Measurements from ENCODE around the gene FBXO21.
"Not testable (repeated sequence)": the region's sequence is repeated elsewhere in the genome, so short reads cannot be mapped to it uniquely, and the experiment has no call there.

Gene FBXO21

GRCh38 chr12:117199956-117200744 is 9.9 kb upstream of the FBXO21 start:
- not testable (repeated sequence) for DNase-seq

GRCh38 chr12:117196334-117196733 is 6.1 kb upstream of the FBXO21 start:
- not testable (repeated sequence) for DNase-seq

- DNase-seq: not testable (repeated sequence)
These were observed 4.8 kb upstream of the FBXO21 start for GRCh38 chr12:117195027-117195426.

- no peak for DNase-seq
These were observed 3.6 kb upstream of the FBXO21 start for GRCh38 chr12:117193903-117194302.

- not testable (repeated sequence) for DNase-seq
These were observed 2.3 kb upstream of the FBXO21 start for GRCh38 chr12:117192581-117192980.

- no peak for DNase-seq
These were observed 1.8 kb upstream of the FBXO21 start for GRCh38 chr12:117192057-117192456.

- DNase-seq: no peak
These were observed 503 bp downstream of the FBXO21 start for GRCh38 chr12:117189725-117190209.

- no peak for DNase-seq
These were observed 1.1 kb downstream of the FBXO21 start for GRCh38 chr12:117188961-117189724.

GRCh38 chr12:117188121-117188665 is 2.1 kb downstream of the FBXO21 start:
- no peak for DNase-seq

GRCh38 chr12:117187421-117187820 is 2.8 kb downstream of the FBXO21 start:
- DNase-seq: no peak

GRCh38 chr12:117182866-117183265 is 7.4 kb downstream of the FBXO21 start:
- no peak for DNase-seq

GRCh38 chr12:117181468-117181843 is 8.8 kb downstream of the FBXO21 start:
- DNase-seq: not testable (repeated sequence)

GRCh38 chr12:117180758-117181467 is 9.4 kb downstream of the FBXO21 start:
- no peak for DNase-seq

- no peak for DNase-seq
These were observed 11.5 kb downstream of the FBXO21 start for GRCh38 chr12:117178745-117179144.

- no peak for DNase-seq
These were observed 12.0 kb downstream of the FBXO21 start for GRCh38 chr12:117178301-117178700.

GRCh38 chr12:117172168-117172567 is 18.1 kb downstream of the FBXO21 start:
- DNase-seq: no peak

- DNase-seq: no peak
These were observed 18.6 kb downstream of the FBXO21 start for GRCh38 chr12:117171499-117172162.

GRCh38 chr12:117169548-117169947 is 20.7 kb downstream of the FBXO21 start:
- no peak for DNase-seq

- no peak for DNase-seq
These were observed 21.3 kb downstream of the FBXO21 start for GRCh38 chr12:117168976-117169375.

GRCh38 chr12:117167769-117168168 is 22.5 kb downstream of the FBXO21 start:
- DNase-seq: no peak

- DNase-seq: no peak
These were observed 24.2 kb downstream of the FBXO21 start for GRCh38 chr12:117166107-117166506.

GRCh38 chr12:117165342-117165741 is 24.9 kb downstream of the FBXO21 start:
- no peak for DNase-seq

- no peak for DNase-seq
These were observed 27.6 kb downstream of the FBXO21 start for GRCh38 chr12:117162633-117163032.
